Activated naive CD4-positive, alpha-beta T cell treated with anti-CD3 and anti-CD28 coated beads for 36 hours (primary cell): ENCODE data around the gene LENEP. TPM values are rescaled to one million over a fixed set of nuclear protein-coding genes. Genes with fewer than 3 reads are reported as not detected.

Experiments
- CTCF ChIA-PET: fragments of 350-600 bp; sonication (Branson Sonifier 250); formaldehyde crosslinking; loops from one replicate; lab custom pipeline; 2021; ENCODE audit warnings: antibody characterized with exemption; lab: Charles Lee
- DNase-seq: peaks from one replicate; pipeline ENCODE4 v3.0.0-alpha.2; 2020
- H3K27ac Mint-ChIP-seq: one replicate; pipeline ENCODE4 v1.8.0; 2021; ENCODE audit warnings: mild to moderate bottlenecking, mixed read lengths
- H3K27me3 Mint-ChIP-seq: one replicate; pipeline ENCODE4 v1.8.0; 2021; ENCODE audit warnings: low read depth, mixed read lengths
- H3K36me3 Mint-ChIP-seq: one replicate; pipeline ENCODE4 v1.8.0; 2021; ENCODE audit warnings: low read depth, mixed read lengths
- H3K4me1 Mint-ChIP-seq: one replicate; pipeline ENCODE4 v1.8.0; 2021; ENCODE audit warnings: low read depth, mixed read lengths
- H3K4me3 Mint-ChIP-seq: one replicate; pipeline ENCODE4 v1.8.0; 2021; ENCODE audit warnings: mild to moderate bottlenecking, moderate library complexity, mixed read lengths
- H3K9me3 Mint-ChIP-seq: one replicate; pipeline ENCODE4 v1.8.0; 2021; ENCODE audit warnings: mixed read lengths
- intact Hi-C: fragments of 100-400 bp; cut with micrococcal nuclease; formaldehyde crosslinking; loops from one replicate; pipeline ENCODE4 v1.15.1; 2023
- microRNA-seq: library from miRNA; unstranded; fragments of <30 nt; microRNA quantifications from one replicate; pipeline ENCODE4 v1.2.0, GENCODE V29; 2022; ENCODE audit warnings: borderline microRNAs expressed, borderline replicate concordance
- total RNA-seq, 2 experiments: library from RNA; stranded (reverse); gene quantifications; one replicate each; pipeline ENCODE4 v1.2.3, GENCODE V29; 2021

LENEP gene
- total RNA-seq, 2 experiments from 2014 or later = 0.36 to 0.99 TPM

GRCh38 chr1:155040358-155041093 lies 47.1 kb downstream of the LENEP start:
- H3K4me3 Mint-ChIP-seq = no peak overlapping the region
- CTCF ChIA-PET = interaction anchor here (0.5 to 3.0 kb wide), 7 partner anchors 10 to 584 kb away, joined by 3 to 14 read pairs (median 4); partner anchors contain the start of gene ADAM15
- H3K36me3 Mint-ChIP-seq = no peaks in the 10 kb centered on the region
- H3K27ac Mint-ChIP-seq = no peak overlapping the region
- H3K9me3 Mint-ChIP-seq = no peaks in the 10 kb centered on the region
- H3K27me3 Mint-ChIP-seq = no peaks in the 10 kb centered on the region
- DNase-seq = no peak
- H3K4me1 Mint-ChIP-seq = peaks cover 11% of the 10 kb centered on the region
- intact Hi-C loops = no loop called here

GRCh38 chr1:155042789-155043188 lies 49.4 kb downstream of the LENEP start:
- H3K27ac Mint-ChIP-seq = no peak overlapping the region
- CTCF ChIA-PET = interaction anchor here (0.8 to 11.4 kb wide), 4 partner anchors 20 to 106 kb away, joined by 3 to 197 read pairs (median 12); partner anchors contain the start of genes EFNA4 and LENEP

GRCh38 chr1:155043301-155043702 lies 49.9 kb downstream of the LENEP start:
- CTCF ChIA-PET = interaction anchor here (0.8 to 11.4 kb wide), 9 partner anchors 11 to 129 kb away, joined by 3 to 197 read pairs (median 7); partner anchors contain the start of genes EFNA4, KRTCAP2 and LENEP
- no peak overlapping the region for H3K4me3 Mint-ChIP-seq
- H3K27ac Mint-ChIP-seq = no peak overlapping the region
- no peak for DNase-seq
- peaks cover 13% of the 10 kb centered on the region for H3K4me1 Mint-ChIP-seq
- no peaks in the 10 kb centered on the region for H3K27me3 Mint-ChIP-seq
- H3K36me3 Mint-ChIP-seq = no peaks in the 10 kb centered on the region
- no peaks in the 10 kb centered on the region for H3K9me3 Mint-ChIP-seq
- intact Hi-C loops = no loop called here

More at GRCh38 chr1:155042789-155043188, 49.4 kb downstream of the LENEP start:
- Mint-ChIP-seq H3K4me3 (no peak overlapping the region), H3K9me3 (no peaks in the 10 kb centered on the region), H3K27me3 (no peaks in the 10 kb centered on the region), H3K36me3 (no peaks in the 10 kb centered on the region), H3K4me1 (peaks cover 13% of the 10 kb centered on the region)
- DNase-seq = no peak
- intact Hi-C loops = no loop called here

GRCh38 chr1:155043793-155044192 lies 50.4 kb downstream of the LENEP start:
- no peak overlapping the region for H3K27ac Mint-ChIP-seq
- intact Hi-C loops = no loop called here
- H3K4me3 Mint-ChIP-seq = no peak overlapping the region
- peaks cover 13% of the 10 kb centered on the region for H3K4me1 Mint-ChIP-seq
- H3K27me3 Mint-ChIP-seq = no peaks in the 10 kb centered on the region
- no peak for DNase-seq
- CTCF ChIA-PET = interaction anchor here (0.8 to 11.4 kb wide), 18 partner anchors 10 to 129 kb away, joined by 3 to 197 read pairs (median 6); partner anchors contain the start of genes EFNA4, KRTCAP2 and LENEP
- no peaks in the 10 kb centered on the region for H3K9me3 Mint-ChIP-seq
- no peaks in the 10 kb centered on the region for H3K36me3 Mint-ChIP-seq

Small RNAs within 50 kb of the gene (microRNA-seq; reads per million reads assigned to microRNA genes)
- gene MIR4258 = not detected

Other genes starting within 250 kb of the LENEP start
- gene KCNN3, start 123.3 kb upstream of the LENEP start, total RNA-seq = under 1 TPM; 0.25 to 0.26 TPM
- gene PMVK, start 56.9 kb upstream of the LENEP start, total RNA-seq = 10 to 100 TPM; 29.8 to 30.5 TPM
- gene PBXIP1, start 37.5 kb upstream of the LENEP start, total RNA-seq = 10 to 100 TPM; 55.3 to 55.5 TPM
- gene PYGO2, start 31.8 kb upstream of the LENEP start, total RNA-seq = 10 to 100 TPM; 35.6 to 36.3 TPM
- gene SHC1, start 22.8 kb upstream of the LENEP start, total RNA-seq = 10 to 100 TPM; 35.5 to 40.8 TPM
- 100 to 1,000 TPM; 283 to 291 TPM for gene CKS1B, start 18.9 kb upstream of the LENEP start, total RNA-seq
- 10 to 100 TPM; 27.2 to 30.0 TPM for gene FLAD1, start 10.2 kb upstream of the LENEP start, total RNA-seq
- gene ZBTB7B, start 9.2 kb downstream of the LENEP start, total RNA-seq = 100 to 1,000 TPM in 1 of 2 experiments, 10 to 100 TPM in 1; 90.6 to 101 TPM
- 1 to 10 TPM; 1.1 to 1.5 TPM for gene DCST2, start 40.2 kb downstream of the LENEP start, total RNA-seq
- not detected for gene DCST1, start 40.2 kb downstream of the LENEP start, total RNA-seq
- gene ADAM15, start 57.7 kb downstream of the LENEP start, total RNA-seq = 10 to 100 TPM; 53.8 to 55.8 TPM
- gene EFNA4, start 70.2 kb downstream of the LENEP start, total RNA-seq = 1 to 10 TPM; 3.3 to 4.5 TPM
- gene EFNA3, start 85.3 kb downstream of the LENEP start, total RNA-seq = 1 to 10 TPM; 1.3 to 2.5 TPM
- gene EFNA1, start 134.3 kb downstream of the LENEP start, total RNA-seq = under 1 TPM; 0.26 to 0.32 TPM
- 10 to 100 TPM; 48.4 to 52.7 TPM for gene SLC50A1, start 142.3 kb downstream of the LENEP start, total RNA-seq
- 10 to 100 TPM; 31.4 to 35.5 TPM for gene DPM3, start 146.9 kb downstream of the LENEP start, total RNA-seq
- 100 to 1,000 TPM; 129 to 137 TPM for gene KRTCAP2, start 179.7 kb downstream of the LENEP start, total RNA-seq
- gene TRIM46, start 180.3 kb downstream of the LENEP start, total RNA-seq = 1 to 10 TPM; 3.2 to 3.6 TPM
- gene THBS3, start 214.3 kb downstream of the LENEP start, total RNA-seq = 10 to 100 TPM; 15.4 to 15.7 TPM
- gene MTX1, start 215.1 kb downstream of the LENEP start, total RNA-seq = 10 to 100 TPM; 46.8 to 47.4 TPM